ENCODE measurements around the gene PBRM1.

DNA sequence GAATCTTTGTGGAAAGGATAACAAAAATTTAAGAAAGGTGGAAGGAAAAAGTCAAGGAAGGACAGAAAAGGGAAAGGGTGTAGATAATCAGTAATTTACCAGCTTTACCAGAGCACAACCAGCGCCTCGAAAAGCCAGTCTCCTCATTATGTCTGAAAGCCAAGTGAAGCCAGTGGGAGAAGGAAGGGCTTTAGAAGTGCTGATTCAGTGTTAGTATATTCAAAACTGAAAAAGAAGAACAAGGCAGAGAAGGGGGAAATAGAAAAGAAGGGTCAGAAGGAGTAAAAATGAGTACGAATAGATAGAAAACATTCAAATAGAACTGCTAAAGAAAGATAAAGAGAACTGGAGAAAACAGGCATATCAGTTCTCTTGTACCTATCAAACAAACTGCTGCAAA lies 4.1 kb downstream of the PBRM1 start:
- TF ChIP-seq EZH2 (IDR thresholded peaks at IDR 0.05; ENCODE audit: insufficient read depth, poor library complexity, severe bottlenecking) = no peak
- no peak for TF ChIP-seq EZH2phosphoT487 (IDR thresholded peaks at IDR 0.05; ENCODE audit: insufficient read depth, low read depth)

Data from GM23248 (cell line).